Erythroblast (primary cell): ENCODE results near the gene LTA.
"Not testable (repeated sequence)": the region's sequence is repeated elsewhere in the genome, so short reads cannot be mapped to it uniquely, and the experiment has no call there.

Experiments
- GATA1 ChIP-seq: IDR thresholded peaks from 2 replicates; pipeline ENCODE4 v1.6.1; 2011; ENCODE audit warnings: low read depth, mild to moderate bottlenecking, control low read depth, low read length, moderate library complexity
- POLR2A ChIP-seq: IDR thresholded peaks from 2 replicates; pipeline ENCODE4 v1.6.1; 2011; ENCODE audit warnings: mild to moderate bottlenecking, low read length

- TF ChIP-seq POLR2A, GATA1: not testable (repeated sequence)
These were observed 20.7 kb upstream of the LTA start for GRCh38 chr6:31551371-31551770.
